Ishikawa (cell line): ENCODE data around the gene LAP3.

Source experiments
- EGR1 ChIP-seq: IDR thresholded peaks from 2 replicates; pipeline ENCODE4 v1.6.1; 2012
- TAF1 ChIP-seq: IDR thresholded peaks from 2 replicates; pipeline ENCODE4 v1.6.1; 2012; ENCODE audit warnings: low read depth, mild to moderate bottlenecking
- TEAD4 ChIP-seq: IDR thresholded peaks from 2 replicates; pipeline ENCODE4 v1.6.1; 2012
- TF ChIP-seq, protein P1 (sequence below): IDR thresholded peaks from 2 replicates; pipeline ENCODE4 v1.6.1; 2012

DNA sequence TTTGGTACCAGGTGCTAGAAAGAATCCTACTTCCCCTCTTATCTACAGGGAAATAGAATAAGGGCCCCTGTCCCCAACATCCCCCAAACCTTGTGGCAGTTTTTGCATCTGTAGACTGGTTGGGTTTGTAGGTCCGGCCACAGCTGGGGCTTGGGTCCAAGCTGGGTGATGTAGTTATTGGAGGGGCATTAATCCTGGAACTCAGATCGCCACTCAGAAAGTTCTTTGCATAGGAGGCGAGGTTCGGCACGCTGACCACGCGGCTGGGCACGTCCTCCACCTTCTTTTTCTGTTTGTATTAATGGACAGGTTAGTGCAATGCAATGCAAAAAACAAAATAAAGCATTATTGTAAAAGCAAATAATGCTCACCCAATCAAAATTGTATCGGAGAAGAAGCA is 56.6 kb downstream of the LAP3 start:
- TF ChIP-seq, protein P1, sequence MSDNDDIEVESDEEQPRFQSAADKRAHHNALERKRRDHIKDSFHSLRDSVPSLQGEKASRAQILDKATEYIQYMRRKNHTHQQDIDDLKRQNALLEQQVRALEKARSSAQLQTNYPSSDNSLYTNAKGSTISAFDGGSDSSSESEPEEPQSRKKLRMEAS: no peak
- TF ChIP-seq EGR1: no peak
- TF ChIP-seq TAF1: no peak
- no peak for TF ChIP-seq TEAD4
